GM21825 (cell line): ENCODE measurements around the gene CDC7.
A peak's percentile ranks its signal among the peaks of the same experiment; 100 is the strongest.

ENCODE experiments used
- ATAC-seq: cut with Tn5 transposase; IDR thresholded peaks from one replicate; pipeline ENCODE4 v1.9.1; 2021; ENCODE audit warnings: mild to moderate bottlenecking, moderate library complexity; ENCODE audit not compliant: unreplicated experiment

CDC7 gene

GRCh38 chr1:91570120-91570448, 69.4 kb downstream of the CDC7 start:
- no peak for ATAC-seq

- peak; percentile 89 for ATAC-seq
Measured at GRCh38 chr1:91572044-91572443, 71.4 kb downstream of the CDC7 start.
